Subcutaneous adipose tissue (tissue), 4 donors: ENCODE results near the gene TOR1B. TPM values are rescaled to one million over a fixed set of nuclear protein-coding genes. Genes with fewer than 3 reads are reported as not detected.

Experiments used
- total RNA-seq, 4 donors: library from RNA; depleted of rRNA; stranded (reverse); fragments of >200 nt; gene quantifications; one replicate each; pipeline ENCODE4 v1.1.0, GENCODE V29; 2016
- TF ChIP-seq, protein P1 (sequence below): fragments of 450-650 bp; IDR thresholded peaks from one replicate; pipeline ENCODE4 v1.5.1; 2016; ENCODE audit warnings: low read depth, mild to moderate bottlenecking, control low read depth, antibody characterized with exemption, moderate library complexity

TOR1B gene
- total RNA-seq, 4 donors from 2014 or later = 15.8 to 32.3 (median 28.0) TPM

DNA sequence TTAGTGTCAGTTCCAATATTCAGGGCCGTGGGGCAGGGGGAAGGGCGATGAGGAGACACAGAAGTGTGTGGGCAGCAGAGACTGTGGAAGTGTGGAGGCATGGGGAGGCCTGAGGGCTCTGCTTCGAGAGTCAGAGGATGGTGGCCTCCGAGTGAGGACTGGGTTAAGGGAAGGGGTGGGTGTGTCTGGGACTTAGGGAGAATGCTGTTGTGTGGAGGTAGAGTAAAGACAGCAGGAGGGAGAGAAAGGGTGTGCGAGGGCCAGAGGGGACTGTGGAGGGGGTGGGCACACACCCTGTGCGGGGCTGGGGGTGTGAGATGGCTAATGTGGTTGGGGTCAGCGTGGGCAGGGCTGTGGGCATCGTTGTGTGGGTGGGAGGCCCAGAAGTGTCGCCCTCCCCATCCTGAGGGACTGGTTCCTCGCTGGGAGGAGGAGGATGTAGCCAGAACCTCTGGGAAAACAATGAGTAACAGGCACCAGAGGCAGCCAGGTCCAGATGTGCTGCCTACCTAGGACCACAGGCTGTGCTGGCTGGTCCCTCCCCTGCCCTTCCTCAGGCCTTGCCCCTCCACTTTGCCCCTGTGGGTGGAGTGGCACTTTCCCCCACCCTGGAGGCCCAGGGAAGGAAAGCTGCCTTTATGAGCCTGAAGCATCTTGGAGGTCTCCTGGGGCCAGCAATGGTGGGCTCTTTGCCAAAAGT lies 36.5 kb downstream of the TOR1B start:
- TF ChIP-seq, protein P1, sequence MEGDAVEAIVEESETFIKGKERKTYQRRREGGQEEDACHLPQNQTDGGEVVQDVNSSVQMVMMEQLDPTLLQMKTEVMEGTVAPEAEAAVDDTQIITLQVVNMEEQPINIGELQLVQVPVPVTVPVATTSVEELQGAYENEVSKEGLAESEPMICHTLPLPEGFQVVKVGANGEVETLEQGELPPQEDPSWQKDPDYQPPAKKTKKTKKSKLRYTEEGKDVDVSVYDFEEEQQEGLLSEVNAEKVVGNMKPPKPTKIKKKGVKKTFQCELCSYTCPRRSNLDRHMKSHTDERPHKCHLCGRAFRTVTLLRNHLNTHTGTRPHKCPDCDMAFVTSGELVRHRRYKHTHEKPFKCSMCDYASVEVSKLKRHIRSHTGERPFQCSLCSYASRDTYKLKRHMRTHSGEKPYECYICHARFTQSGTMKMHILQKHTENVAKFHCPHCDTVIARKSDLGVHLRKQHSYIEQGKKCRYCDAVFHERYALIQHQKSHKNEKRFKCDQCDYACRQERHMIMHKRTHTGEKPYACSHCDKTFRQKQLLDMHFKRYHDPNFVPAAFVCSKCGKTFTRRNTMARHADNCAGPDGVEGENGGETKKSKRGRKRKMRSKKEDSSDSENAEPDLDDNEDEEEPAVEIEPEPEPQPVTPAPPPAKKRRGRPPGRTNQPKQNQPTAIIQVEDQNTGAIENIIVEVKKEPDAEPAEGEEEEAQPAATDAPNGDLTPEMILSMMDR = no peak

DNA sequence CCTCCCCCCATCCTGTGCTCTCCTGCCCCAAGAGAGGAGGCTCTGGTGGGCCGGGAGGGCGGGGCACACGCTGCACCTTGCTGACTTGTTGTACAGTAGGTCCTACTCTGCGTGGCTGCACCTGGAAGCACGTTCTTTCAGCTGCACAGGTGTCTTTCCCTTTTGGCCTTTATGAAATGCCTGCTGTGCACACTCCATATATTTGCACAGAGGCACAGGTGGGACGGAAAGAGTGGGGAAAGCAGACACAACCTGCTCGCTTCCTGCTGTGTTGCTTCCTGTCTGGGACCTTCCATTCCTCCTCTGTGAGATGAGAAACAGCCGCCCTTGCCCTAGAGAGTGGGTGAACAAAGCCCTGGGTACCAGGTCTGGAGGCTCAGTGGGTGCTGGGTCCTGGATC lies 37.0 kb downstream of the TOR1B start:
- TF ChIP-seq, protein P1 = no peak

DNA sequence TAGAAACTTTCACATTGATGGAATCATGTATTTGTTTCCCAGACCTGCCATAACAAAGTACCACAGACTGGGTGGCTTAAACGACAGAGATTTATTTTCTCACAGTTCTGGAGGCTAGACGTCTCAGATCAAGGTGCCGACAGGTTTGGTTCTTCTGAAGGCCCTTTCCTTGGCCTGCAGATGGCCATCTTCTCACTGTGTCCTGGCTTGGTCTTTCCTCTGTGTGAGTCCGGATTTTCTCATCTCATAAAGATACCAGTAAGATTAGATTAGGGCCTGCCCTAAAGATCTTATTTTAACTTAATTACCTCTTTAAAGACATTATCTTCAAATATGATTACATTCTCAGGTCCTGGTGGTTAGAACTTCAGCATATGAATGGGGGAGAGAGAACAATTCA lies 38.1 kb downstream of the TOR1B start:
- TF ChIP-seq, protein P1 = no peak

DNA sequence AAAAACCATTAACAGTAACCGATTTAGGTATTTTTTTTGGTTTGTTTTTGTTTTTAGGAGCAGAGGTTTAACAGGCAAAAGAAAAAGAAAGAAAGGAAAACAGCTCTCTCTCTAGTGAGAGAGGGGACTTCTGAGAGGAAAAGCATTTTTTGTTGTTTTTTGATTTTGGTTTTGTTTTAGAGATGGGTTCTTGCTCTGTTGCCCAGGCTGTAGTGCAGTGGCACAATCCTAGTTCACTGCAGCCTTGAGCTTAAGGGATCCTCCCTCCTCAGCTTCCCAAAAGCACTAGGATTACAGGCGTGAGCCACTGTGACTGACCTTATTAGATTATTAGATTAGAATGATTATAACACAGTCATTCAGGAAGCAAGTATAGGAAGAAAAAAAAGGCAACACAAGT lies 42.4 kb downstream of the TOR1B start:
- TF ChIP-seq, protein P1 = no peak

DNA sequence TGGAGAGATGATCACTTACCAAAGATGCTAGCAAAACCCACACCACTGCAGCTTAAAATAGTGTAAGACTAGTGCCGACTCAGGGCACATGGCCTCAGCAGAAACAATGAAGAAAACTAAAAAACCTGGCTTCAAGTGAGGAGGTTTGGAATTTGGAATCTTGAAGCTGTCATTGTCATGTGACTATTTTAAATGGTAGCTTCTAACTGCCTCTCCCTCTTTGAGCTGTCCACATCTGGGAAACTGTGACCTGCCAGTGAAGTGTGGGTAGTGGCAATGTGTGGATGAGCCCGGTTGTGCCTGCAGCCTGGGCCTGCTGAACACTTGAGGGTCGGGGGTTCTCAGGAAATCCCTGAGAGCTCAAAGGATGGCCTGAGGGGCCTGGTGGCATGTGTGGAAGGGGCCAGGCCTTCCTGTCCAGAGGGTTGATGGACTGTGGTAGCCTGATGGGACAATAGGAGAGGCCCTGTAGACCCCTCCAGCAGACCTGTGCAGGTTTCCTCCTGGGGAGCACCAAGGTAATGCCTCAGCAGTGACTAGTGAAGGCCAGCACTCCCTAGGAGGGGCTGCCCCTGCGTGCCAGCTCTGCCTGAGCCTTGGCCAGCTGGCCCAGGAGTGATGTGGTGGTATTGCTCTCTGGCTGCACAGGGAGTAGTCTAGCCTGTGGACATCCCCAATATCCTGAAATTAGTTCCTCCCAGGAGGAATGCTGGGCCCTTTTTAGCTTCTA lies 45.9 kb downstream of the TOR1B start:
- TF ChIP-seq, protein P1 = no peak

DNA sequence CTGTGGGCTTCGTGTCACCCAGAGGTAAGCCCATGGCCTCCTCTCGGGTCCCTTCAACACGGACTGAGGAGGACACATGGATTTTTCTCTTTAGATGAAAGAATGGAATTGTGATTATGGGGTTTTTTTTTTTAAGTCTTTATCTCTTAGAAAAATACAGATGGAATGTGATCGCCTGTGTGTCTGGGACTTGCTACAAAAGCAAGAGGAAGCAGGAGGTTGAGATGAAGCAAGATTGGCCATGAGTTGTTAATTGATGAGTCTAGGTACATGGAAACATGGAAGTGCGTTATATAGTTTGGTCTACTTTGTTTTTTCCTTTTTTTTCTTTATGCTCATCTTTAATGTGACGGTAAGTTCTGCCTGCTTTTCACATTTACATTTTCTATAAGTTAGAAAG lies 46.9 kb downstream of the TOR1B start:
- TF ChIP-seq, protein P1 = no peak

DNA sequence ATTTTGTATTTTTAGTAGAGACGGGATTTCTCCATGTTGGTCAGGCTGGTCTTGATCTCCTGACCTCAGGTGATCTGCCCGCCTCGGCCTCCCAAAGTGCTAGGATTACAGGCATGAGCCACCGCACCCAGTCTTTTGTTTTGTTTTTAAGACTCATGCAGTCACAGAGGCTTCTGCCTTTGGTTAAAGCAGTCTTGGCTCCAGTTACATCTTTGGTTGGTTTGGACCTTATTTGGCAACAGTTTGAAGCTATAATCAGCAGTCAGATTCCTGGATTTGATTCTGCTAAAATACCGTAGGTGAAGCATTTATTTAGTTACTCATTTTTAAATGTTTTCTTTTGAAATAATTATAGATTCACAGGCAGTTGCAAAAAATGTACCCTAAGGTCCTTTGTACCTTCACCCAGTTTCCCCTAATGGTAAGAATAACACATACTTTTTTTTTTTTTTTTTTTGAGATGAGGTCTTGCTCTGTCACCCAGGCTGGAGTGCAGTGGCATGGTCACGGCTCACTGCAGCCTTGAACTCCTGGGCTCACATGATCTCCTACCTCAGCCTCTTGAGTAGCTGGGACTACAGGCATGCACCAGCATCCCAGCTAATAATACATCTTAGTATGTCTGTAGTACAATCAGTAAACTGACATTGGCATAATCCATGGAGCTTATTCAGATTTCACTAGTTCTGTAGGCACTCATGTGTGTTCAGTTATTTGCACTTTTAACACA lies 48.0 kb downstream of the TOR1B start:
- TF ChIP-seq, protein P1 = no peak
